Stimulated activated CD8-positive, alpha-beta memory T cell treated with anti-CD3 and anti-CD28 coated beads, Interleukin-2, amount 100 ng/mL, for 1 hour (primary cell): ENCODE measurements around the gene EPHA1.
A peak's percentile ranks its signal among the peaks of the same experiment; 100 is the strongest.

Experiments used
- DNase-seq, 2 donors: peaks; one replicate each; pipeline ENCODE4 v3.0.0-alpha.2; 2020; ENCODE audit warnings: low read depth in 2 of 2

Gene EPHA1

GRCh38 chr7:143351060-143351459 lies 57.6 kb downstream of the EPHA1 start:
- DNase-seq: no peak

GRCh38 chr7:143347950-143348349 lies 60.7 kb downstream of the EPHA1 start:
- no peak for DNase-seq

- no peak for DNase-seq
Observed at GRCh38 chr7:143346018-143346417, 62.6 kb downstream of the EPHA1 start.

GRCh38 chr7:143345428-143345900 lies 63.2 kb downstream of the EPHA1 start:
- DNase-seq: peak; percentile 28 to 46

GRCh38 chr7:143343596-143343995 lies 65.1 kb downstream of the EPHA1 start:
- no peak for DNase-seq

GRCh38 chr7:143341842-143342241 lies 66.8 kb downstream of the EPHA1 start:
- no peak for DNase-seq
